CD4-positive, alpha-beta T cell treated with Interferon alpha-2 for 1 hour (primary cell): ENCODE data around the gene LRRTM2.

Experiments used
- DNase-seq, 2 donors: peaks; one replicate each; pipeline ENCODE4 v3.0.0-alpha.2; 2020 to 2022

Gene LRRTM2

DNA sequence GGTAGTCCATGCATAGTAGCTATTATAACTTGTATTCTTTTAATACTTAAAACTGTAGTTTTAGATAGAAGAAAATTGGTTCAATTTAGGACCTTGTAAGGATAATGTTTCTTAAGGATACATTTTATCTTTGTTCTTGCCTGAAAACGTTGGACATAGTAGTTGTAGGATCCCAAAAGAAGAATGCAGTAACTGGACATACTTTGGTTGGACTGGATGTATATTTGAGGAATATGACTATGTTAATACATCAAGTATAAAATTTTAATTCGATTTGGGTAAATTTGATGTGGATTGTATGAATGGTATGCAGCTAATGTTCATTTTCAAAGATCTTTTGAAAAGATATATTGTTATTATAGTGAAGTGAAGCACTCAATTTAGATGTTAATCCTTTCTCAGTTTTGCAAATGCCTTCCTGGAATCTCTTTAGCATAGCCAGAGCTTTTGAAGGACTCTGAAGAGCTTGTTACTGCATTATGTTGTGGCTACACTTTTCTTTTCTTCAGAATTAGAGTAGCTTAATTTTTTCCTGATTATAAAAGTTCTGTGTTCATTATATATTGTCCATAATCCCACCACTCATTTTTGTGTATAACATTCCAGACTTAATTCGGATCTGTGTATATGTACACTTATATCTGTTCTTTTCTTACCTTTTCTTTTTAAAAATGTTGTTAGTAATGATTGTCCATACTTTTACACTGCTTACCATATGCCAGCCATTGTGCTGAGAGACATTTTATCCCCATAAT is 41.2 kb downstream of the LRRTM2 start:
- DNase-seq = no peak

DNA sequence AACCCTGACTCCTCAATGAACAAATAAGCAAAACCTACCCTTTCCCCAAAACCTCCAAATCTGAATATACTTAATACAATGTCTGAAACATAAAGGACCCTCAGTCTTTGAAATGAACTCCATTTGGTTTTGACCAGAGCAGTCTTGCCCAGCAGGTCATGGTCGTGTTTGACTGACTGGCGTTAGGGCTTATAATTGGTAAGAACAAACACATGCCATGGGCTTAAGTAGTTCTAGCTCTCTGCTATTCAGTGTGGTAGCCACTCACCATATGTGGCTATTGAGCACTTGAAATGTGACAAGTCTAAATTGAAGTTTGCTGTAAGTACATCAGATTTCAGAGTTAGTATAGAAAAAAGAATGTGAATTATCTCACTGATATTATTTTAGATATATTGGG is 42.1 kb downstream of the LRRTM2 start:
- DNase-seq = no peak

DNA sequence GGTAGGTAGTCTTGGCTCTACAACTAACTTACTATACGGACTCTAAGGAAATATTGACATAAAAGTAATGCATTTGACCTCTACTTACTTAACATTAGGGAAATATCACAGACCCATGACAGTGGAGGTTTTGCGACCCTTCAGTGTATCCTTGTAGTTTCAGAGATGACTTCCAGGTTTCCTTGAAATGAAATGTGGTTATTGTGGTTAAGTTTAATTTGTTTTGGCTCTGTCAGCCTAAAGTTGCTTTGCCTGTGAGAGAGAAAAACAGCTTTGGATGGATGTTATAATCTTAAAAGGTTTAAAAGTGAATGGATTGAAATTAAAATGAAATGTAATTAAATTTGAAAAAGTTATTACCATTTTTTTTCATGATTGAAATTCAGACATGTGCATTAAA is 42.9 kb downstream of the LRRTM2 start:
- no peak for DNase-seq

DNA sequence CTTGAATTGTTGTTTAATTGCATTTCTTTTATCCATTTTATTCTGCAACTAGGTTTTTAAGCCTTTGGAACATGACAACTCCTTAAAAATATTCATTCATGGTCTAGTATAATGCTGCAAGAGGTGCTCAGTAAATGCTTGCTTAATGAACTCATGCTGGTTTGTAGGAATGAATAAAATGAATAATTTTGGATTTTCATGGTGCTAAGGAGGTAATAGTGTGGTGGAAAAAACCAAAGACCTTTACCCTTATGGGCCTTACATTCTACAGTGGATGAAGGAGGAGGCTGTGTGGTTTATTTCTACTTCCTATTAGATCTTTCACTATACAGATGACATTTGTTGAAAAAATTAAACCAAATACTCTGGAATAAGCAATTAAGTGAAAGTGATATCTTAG is 43.4 kb downstream of the LRRTM2 start:
- no peak for DNase-seq

DNA sequence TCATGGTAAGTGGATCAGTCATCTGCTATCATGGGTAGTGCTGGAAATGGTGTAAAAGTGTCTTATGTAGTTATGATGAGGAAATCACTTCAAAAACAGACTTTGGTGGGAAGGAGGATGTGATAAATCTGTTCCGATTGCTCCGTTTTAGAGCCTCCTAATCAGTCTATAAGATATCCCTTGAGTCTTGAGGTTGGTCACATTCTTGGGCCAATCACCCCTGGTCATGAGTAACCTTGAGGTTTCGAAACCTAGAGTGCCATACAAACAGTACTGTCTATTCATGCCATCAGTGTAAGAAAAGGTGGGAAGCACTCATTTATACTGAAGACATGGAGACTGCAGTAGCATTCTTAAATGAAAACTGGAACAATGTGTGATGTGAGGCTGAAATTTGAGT is 45.8 kb downstream of the LRRTM2 start:
- no peak for DNase-seq

DNA sequence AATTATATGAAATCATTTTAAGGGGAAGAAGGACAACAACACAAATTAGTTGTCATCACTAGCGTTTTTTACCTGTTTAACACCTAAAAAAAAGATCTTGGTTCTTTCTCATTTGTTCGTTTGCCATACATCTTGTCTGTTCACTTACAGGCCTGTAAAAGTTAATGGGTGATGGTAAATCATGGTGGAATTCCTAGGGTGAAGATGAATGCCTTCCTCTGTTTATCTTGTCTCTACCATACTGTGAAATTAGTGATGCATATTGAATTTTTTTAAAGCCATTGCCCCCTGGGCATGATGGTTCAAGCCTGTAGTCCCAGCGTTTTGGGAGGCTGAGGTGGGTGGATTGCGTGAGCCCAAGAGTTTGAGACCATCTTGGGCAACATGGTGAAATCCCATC is 46.6 kb downstream of the LRRTM2 start:
- no peak for DNase-seq

DNA sequence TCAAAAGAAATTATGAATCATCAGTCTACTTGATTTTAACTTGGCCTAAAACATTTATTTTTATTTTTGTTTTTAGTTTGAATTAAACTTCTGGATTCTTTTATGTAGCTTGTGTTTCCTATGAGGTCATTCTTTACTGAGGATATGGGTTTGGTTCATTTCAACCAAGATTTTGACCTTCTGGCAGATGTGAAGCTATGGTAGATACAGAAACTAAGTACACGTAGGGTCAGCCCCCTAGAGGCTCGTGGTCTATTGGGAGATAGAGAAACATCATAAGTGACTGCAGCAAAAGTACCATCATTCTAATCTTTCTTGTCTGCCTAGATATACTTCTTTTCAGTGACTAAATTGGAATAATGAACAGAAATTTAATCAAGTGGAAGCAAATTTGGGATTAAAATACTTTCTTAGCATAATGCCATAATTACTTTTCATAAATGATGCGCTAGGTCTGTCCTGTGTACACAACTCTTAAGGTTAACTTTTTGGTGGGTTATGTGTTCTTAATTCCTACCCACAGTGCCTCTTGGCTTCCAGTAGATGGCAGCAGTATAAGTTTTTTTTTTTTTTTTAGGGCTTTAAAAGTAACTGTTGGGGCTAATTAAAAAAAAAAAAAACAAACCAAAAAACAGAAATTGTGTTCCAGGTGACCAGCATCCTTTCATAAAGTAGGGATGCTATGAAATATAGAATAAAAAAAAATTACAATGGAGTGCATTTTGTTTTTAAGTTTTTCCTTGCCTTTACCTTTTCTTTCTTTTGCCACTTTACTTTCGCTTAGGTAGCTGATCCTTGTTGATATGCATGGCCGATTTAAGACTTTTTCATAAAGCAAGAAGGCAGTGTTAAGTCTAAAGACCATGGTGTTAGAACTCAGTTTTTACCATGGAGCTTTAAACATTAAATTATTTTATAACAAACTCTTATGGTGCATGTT is 49.9 kb downstream of the LRRTM2 start:
- peak in 1 of 2 donors; percentile 10 for DNase-seq

DNA sequence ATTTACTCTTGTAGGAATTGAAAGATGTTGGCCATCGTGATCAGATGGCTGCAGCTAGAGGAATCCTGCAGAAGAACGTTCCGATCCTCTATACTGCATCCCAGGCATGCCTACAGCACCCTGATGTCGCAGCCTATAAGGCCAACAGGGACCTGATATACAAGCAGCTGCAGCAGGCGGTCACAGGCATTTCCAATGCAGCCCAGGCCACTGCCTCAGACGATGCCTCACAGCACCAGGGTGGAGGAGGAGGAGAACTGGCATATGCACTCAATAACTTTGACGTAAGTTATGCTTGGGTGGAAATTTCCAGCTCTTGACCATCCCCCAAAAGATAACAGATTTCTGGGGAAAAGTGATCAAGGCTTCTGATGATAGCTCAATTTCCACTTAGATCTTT is 50.6 kb downstream of the LRRTM2 start:
- DNase-seq = no peak

DNA sequence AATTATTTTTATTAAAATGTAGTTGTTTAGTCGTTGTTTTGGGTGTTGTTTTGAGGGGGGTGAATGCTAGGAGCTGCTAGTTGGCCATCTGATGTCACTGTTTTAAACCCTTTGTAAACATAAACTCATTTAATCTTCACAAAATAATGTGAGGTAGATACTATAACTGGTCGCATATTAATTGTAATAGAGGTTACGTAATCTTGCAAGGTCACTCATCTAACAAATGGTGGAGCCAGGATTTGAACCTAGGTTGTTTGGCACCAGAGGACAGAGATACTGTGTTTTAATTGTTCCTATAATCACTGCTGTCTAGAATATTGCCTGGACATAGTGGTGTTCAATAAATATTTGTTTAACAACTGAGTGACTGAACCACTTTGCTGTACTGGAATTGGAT is 54.4 kb downstream of the LRRTM2 start:
- DNase-seq = no peak

DNA sequence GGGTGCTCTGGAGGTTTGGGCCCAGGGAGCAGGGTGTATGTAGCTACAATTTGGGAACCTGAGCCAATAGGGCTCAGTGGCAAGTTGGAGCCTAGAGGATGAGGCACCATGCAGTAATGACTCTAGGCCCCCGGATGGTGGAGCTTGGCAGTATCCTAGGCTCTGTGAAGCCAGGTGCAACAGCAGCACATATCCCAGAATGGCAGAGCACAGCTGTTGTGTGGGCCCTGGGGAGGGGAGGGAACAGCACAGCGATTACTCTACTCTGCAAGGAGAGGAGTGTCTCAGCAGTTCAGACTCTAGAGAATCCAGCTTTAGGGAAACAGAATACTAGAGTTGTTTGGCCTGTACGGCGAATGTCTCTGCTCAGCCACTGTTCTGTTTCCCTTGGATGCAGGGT is 56.1 kb downstream of the LRRTM2 start:
- DNase-seq = no peak
